Frontal cortex (tissue), 4 donors: ENCODE measurements around the gene SLPI. TPM values are rescaled to one million over a fixed set of nuclear protein-coding genes. Genes with fewer than 3 reads are reported as not detected.

Experiments used
- DNase-seq, 2 donors: peaks; one replicate each; pipeline ENCODE4 v3.0.0; 2012; ENCODE audit warnings: low spot score in 2 of 2
- FAIRE-seq: peaks from 2 replicates; lab custom pipeline; 2012; peaks lifted over from hg19 to GRCh38; lab: Jason Lieb, UNC
- total RNA-seq: library from RNA; depleted of rRNA; stranded (reverse); fragments of >200 nt; gene quantifications from one replicate; pipeline ENCODE4 v1.2.3, GENCODE V29; 2014
- donor health status: control.
- donor health status: control.
- donor health status: control.

The SLPI gene
- total RNA-seq, 1 donor from 2014 or later = 0.41 TPM

- no peak for DNase-seq
- FAIRE-seq = no peak
Observed at GRCh38 chr20:45229264-45230056, 24.9 kb downstream of the SLPI start.

- no peak for FAIRE-seq
- DNase-seq = no peak
Observed at GRCh38 chr20:45226287-45226686, 28.1 kb downstream of the SLPI start.

- FAIRE-seq (no peak), DNase-seq (no peak)
Observed at GRCh38 chr20:45223136-45223535, 31.2 kb downstream of the SLPI start.

GRCh38 chr20:45221076-45221475 is 33.3 kb downstream of the SLPI start, which contains the start of gene SEMG2:
Gene SEMG2, plus strand, starts transcription at chr20:45221373. Its CDS starts 17 bp downstream, at chr20:45221390.
- DNase-seq (no peak), FAIRE-seq (no peak)

- DNase-seq (no peak), FAIRE-seq (no peak)
Observed at GRCh38 chr20:45218636-45219035, 35.7 kb downstream of the SLPI start.

- FAIRE-seq (no peak), DNase-seq (no peak)
Observed at GRCh38 chr20:45218124-45218523, 36.2 kb downstream of the SLPI start.

GRCh38 chr20:45212836-45213235 is 41.5 kb downstream of the SLPI start:
- DNase-seq (no peak), FAIRE-seq (no peak)

GRCh38 chr20:45211569-45212474 is 42.5 kb downstream of the SLPI start:
- no peak for DNase-seq
- no peak for FAIRE-seq

GRCh38 chr20:45209924-45210323 is 44.4 kb downstream of the SLPI start:
- no peak for DNase-seq
- no peak for FAIRE-seq

- DNase-seq (no peak), FAIRE-seq (no peak)
Observed at GRCh38 chr20:45206725-45207124, 47.6 kb downstream of the SLPI start, which contains the start of gene SEMG1. Gene SEMG1, plus strand, starts transcription at chr20:45207033. Its CDS starts 21 bp downstream, at chr20:45207054.

Other genes starting within 250 kb of the SLPI start
- gene KCNS1, start 153.4 kb downstream of the SLPI start, total RNA-seq = 1.2 TPM
- not detected for gene WFDC5, start 139.4 kb downstream of the SLPI start, total RNA-seq
- gene WFDC12, start 130.1 kb downstream of the SLPI start, total RNA-seq = not detected
- not detected for gene PI3, start 79.7 kb downstream of the SLPI start, total RNA-seq
- not detected for gene SEMG1, start 47.5 kb downstream of the SLPI start, total RNA-seq
- not detected for gene SEMG2, start 33.2 kb downstream of the SLPI start, total RNA-seq
- not detected for gene RBPJL, start 52.3 kb upstream of the SLPI start, total RNA-seq
- gene MATN4, start 53.7 kb upstream of the SLPI start, total RNA-seq = under 0.01 TPM
- gene SDC4, start 93.9 kb upstream of the SLPI start, total RNA-seq = 0.82 TPM
- 25.7 TPM for gene SYS1, start 108.6 kb upstream of the SLPI start, total RNA-seq
- gene TP53TG5, start 123.8 kb upstream of the SLPI start, total RNA-seq = not detected
- gene DBNDD2, start 153.7 kb upstream of the SLPI start, total RNA-seq = 2.9 TPM
- gene PIGT, start 161.6 kb upstream of the SLPI start, total RNA-seq = 10.2 TPM
- 3.3 TPM for gene WFDC2, start 215.2 kb upstream of the SLPI start, total RNA-seq